HG03442 (cell line): ENCODE results near the gene LAMA2.
"Not testable (repeated sequence)": the region's sequence is repeated elsewhere in the genome, so short reads cannot be mapped to it uniquely, and the experiment has no call there.

Experiments used
- ATAC-seq: cut with Tn5 transposase; IDR thresholded peaks from one replicate; pipeline ENCODE4 v1.9.1; 2021; ENCODE audit warnings: mild to moderate bottlenecking, moderate library complexity; ENCODE audit not compliant: unreplicated experiment

Gene LAMA2

DNA sequence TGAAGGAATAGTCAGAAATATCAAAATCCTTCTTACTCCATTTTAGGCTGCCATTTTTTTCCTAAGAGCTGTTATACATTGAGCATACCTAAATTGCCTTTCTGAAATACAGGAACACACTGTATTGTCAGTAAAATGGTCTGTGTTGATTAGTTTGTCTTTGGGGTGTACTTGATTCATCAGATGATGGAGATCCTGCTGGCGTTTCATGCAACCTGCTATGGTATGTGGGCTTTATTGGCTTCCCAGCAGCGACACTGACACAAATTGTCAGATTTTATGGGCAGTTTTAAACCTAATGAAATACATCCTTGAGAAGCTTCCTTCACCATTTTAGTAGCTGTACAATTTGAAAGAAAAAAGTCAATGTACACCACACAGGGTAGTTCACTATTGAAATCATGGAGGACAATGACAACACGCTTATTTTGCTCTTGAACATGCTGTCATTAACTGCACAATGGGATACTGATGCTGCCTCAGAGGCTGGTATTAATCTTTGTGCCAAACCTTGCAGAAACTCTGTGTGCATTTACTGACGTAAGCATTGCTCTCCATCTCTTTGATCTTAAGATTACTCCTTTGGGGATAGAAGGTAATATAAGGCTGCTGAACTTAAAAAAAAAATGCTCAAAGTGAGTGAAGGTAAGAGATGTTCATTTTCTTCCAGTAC is 124.9 kb downstream of the LAMA2 start:
- ATAC-seq = no peak

DNA sequence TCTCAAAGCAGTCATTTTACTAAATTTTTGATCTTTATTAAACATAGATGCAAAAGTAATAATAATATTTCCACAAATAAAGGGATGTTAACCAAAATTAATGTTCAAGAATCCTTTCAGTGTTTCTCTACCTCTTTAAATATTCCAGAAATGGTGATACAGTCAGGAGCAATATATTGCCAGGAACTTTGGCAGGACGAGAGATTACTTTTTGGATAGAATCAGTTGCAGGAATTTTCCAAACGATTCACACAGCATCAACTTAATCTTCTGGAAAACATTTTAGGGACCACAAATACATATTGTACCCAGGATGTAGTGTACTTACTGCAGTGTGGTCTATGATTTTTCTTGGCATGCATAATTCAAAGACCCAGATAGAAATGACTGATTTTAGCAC is 125.7 kb downstream of the LAMA2 start:
- ATAC-seq = no peak

DNA sequence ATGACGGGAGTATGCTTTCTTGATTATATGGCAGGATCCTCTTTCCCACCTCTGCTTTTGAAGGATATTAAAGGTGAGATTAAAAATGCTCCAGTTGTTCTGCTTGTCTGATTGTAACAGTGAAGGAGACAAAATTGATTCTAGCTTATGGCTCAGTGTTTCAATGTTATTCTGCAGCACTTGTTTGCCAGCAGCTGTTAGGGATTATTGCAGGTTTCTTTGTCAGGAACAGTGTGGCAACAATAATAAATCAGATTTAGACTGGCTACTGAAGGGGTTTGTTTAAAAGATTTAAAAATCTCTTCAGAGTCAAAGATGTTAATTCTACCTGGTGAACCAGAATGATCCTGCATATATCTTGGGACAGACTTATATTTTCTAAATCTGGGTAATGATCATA is 126.9 kb downstream of the LAMA2 start:
- ATAC-seq = no peak

DNA sequence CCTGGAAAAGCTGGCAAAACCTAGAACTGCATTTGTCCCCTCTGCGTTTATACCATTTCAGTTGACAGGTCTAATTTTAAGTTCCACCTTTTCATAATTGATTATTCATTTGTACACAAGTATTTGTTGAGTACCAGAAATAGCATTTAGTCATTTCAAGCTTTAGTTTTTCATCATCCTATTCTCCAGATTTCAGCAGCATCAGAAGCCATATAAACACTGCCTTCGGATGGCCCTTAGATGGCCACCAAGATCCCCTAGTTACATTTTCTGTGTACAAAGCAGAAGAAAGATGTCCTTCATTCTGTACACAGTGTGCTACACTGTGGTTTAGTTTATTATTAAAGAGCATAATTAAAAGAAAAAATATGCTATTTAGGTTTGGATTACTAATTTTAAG is 131.4 kb downstream of the LAMA2 start:
- no peak for ATAC-seq

DNA sequence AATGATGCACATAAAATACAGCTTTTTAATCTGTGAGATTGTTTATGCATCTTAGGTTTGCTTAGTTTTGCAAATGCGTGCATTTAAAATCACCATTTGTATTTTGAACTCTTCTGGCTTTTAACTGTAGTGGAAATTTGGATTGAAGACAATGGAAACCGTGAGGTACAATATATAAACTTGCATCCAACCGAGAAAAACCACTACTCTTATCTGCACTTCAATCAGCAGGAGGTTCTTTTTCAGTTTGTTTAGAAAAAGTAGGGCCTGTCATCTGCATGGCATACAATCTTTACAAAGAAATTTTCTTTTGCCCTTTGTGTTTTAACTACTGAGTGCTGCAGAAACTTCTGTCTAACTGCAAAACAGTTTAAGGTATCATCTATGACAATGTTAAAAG is 132.8 kb downstream of the LAMA2 start:
- ATAC-seq = no peak

GRCh38 chr6:129016844-129017243 is 133.9 kb downstream of the LAMA2 start:
- no peak for ATAC-seq

DNA sequence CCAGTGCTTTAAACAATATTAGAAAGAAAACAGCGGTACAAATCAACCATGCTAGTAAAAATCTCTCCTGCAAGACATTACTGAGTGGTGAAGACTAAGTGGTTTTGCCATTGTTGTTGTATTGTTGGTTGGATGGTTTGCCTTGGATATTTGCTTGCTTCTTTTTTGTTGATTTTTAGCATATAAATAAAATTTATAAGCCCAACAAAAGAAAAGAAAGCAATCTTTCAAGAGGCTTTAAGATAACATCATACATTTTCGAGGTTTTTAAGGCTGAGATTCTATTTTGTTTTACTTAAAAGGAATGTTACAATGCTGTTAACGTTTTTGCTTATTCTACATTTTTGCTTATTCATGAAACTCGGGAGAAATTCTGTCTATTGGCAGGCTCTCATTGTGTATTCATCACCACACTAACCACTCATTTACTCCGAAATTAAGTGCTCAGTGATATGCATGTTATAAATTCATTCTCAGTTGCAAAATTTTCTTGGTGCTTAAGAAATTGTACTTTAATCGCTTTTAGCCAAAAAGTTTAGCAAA is 139.1 kb downstream of the LAMA2 start:
- ATAC-seq = no peak

- ATAC-seq = no peak
These were observed 143.7 kb downstream of the LAMA2 start for GRCh38 chr6:129026601-129027000.

GRCh38 chr6:129029778-129030177 is 146.8 kb downstream of the LAMA2 start:
- no peak for ATAC-seq

- no peak for ATAC-seq
These were observed 147.3 kb downstream of the LAMA2 start for GRCh38 chr6:129030215-129030614.

DNA sequence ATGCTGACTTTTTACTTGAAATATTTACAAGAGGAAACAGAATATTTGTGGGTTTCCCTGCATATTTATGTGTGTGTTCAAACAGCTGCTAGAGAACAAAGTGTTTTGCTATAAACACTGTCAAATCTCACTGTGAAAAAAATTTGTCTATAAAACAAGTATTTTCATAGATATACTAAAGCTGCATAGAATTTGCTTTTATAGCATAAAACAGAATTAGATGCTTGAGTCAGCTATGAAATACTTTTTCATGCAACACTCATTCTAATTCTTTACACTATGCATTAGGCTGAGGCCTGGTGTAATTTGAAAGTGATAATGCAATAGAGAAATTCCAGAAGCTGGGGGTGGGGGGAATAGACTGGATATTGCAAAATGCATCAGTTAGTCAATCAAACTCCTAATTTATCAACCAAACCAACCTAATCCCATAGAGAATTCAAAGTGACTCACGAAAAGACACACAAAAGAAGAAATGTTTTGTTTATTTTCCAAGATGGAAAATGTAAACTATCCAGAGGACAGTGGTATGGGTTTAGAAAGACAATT is 148.2 kb downstream of the LAMA2 start:
- no peak for ATAC-seq

DNA sequence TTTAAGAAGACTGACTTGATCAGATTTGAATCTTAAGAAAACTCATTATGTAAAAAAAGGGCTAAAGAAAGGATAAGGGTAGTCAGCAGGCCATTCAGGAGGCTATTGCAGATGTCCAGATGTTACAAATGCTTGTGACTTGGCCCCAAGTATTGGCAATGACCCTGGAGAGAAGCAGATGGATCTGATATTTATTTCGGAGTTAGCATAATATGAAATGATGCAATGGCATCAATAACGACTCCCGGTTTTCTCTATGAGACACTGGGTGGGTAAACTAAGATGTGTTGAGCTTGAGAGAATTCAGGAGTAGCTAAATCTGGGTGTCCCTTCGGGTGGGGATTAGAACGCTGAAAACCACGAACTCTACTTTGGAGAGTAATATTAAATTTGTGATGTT is 149.7 kb downstream of the LAMA2 start:
- no peak for ATAC-seq

DNA sequence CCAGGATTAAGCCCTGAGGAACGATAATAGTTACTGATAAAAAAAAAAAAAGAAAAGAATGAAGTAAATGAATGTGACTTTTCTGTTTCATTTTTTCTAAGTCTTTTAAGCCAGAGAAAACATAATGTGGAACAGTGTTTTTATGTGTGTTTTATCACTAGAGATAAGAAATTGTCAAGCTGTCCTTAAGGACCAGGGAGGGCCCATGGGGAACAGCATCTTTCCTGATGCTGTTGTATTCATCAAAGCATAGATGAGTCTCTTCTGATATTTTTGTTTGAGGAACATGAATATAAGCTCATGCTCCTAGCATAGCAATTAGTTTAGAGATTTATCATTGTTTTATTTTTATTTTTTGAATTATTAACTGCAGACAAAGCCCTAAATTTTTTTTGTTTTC is 150.2 kb downstream of the LAMA2 start:
- ATAC-seq = no peak

DNA sequence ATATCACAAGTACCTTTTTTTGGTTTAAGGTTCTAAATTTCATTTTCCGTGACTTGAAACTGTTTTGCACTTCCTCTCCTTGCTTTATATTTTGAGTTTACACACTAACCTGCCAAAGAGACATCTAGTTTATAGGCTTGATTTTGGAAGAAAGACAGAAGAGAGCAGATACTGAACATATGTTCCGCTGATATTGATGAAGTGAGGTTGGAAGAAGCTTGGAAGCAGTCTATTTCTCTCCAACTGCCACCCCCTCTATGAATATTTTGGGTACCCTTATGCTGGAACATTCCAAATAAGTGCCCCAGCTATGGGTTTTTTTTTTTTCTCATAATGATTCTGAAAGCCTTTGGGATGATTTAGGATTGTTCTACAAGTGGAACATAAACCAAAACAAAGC is 150.6 kb downstream of the LAMA2 start:
- ATAC-seq = no peak

- ATAC-seq = no peak
These were observed 158.6 kb downstream of the LAMA2 start for GRCh38 chr6:129041563-129041962.

GRCh38 chr6:129046526-129046925 is 163.6 kb downstream of the LAMA2 start:
- ATAC-seq = no peak

- no peak for ATAC-seq
These were observed 164.9 kb downstream of the LAMA2 start for GRCh38 chr6:129047834-129048233.

DNA sequence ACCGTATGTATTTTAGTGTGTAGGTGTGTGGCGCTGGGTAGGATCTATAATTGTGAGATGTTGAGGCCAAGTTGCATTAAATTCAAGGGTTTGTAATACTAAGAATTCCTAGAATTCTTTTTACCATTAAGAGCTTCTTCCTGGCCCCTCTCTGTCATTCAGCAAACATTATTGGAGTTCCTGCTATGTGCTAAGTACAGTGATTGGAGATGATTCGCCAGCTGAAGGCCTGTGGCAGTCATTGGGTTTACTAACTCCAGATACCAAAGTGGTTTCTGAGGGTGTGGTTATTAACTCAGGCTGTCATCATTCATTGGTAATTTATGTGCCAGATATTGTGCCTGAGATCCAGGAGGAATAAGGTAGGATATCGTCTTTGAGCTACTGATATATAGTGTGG is 167.1 kb downstream of the LAMA2 start:
- ATAC-seq = no peak

DNA sequence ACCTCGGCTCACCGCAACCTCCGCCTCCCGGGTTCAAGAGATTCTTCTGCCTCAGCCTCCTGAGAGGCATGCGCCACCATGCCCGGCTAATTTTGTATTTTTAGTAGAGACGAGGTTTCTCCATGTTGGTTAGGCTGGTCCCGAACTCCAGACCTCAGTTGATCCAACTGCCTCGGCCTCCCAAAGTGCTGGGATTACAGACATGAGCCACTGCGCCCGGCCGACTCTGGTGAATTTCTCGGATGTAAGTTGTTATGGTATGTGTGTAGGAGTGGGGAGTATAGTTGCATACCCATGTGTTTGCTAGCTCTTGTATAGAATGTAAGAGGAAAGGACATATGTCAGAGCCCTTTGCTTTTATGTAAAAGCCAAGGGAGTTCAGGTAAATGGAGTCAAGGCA is 170.2 kb downstream of the LAMA2 start:
- not testable (repeated sequence) for ATAC-seq

DNA sequence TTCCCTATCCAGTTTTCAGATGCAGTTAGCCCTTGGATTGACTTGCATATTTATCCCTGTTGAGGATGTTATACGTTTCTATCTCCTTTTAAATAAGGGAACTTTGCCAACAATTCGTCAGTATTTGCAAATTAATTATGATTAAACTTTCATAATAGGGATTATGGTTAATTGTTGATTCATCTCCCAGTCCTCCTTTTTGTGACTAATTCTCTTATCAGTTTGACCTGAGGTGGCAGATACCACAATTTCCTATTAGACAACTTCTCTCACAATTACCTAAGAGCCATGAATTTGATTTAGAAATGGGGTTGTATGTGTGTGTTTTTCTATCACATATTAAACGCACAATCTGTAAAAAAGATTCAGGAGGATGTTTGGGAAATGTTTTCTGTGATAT is 172.9 kb downstream of the LAMA2 start:
- ATAC-seq = no peak

GRCh38 chr6:129059650-129060049 is 176.7 kb downstream of the LAMA2 start:
- no peak for ATAC-seq

DNA sequence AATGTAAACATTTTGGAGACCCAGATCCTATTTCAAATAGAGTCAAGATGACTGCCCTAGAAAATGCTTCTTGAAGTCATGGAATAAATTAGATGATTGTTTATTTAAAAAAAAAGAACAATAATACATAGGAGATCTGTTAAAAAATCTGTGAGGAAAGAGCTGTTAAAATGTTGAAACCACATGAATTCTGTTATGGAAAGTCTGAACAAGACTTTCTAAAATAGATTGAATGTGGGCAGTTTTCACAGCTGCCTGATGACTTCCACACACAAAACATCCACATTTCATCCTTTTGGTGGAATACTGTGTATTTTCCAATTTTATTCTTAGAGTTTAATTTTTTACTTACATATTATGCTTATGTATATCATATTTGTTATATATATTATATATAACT is 186.1 kb downstream of the LAMA2 start:
- ATAC-seq = no peak

DNA sequence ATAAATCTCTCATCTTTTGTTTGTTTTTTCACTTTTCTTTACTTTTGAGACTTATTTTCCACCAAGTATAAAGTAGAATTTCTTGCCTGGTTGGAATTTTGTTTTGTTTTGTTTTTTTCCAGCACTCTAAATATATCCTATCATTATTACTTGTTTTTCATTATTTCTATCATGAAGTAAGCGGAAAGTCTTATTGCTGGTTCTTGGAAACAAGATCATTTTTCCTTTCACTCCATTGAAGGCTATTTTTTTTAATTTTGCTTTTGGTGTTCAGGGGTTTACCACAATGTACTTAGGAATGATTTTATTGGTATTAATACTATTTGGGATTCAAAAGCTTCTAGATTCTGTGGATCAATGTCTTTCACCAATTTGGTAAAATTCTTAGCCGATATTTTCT is 190.1 kb downstream of the LAMA2 start:
- no peak for ATAC-seq
